ENCODE measurements around the gene VSTM2B. TPM values are rescaled to one million over a fixed set of nuclear protein-coding genes. Genes with fewer than 3 reads are reported as not detected.

Gene VSTM2B
- total RNA-seq, 1 experiment from 2014 or later = 0.31 TPM

DNA sequence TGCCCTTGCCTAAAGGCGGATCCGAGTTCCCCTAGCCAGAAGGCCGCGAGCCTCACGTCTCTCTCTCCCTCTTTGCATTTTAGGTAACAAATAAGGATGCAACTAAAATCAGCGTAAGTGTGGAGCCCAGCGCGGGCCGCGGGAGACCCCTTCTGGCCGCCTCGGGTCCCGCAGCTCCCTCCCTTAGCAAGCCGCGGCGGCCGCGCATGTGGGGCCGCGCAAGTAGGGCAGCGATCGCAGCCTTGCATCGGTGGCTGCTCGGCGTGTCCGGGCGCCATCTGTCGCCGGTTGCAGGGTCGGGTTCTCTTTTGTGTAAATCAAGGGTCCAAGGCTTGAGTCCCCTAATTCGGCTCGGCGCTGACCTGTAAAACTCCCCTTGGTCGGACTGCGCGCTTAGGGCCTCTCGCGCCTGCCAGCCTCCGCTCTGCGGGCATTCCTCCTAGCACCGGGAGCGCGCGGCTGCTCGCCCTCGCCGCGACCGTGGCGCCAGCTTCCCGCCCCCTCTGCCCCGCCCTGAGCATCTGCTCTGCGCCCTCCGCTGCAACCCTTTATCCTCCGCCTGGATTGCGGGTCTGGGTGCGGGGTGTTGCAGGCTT is 2.7 kb downstream of the VSTM2B start:
- peaks cover 0 to 4% (median 0%) of the 10 kb centered on the region in 3 experiments; a peak in 1 of 7 replicates for H3K36me3 Mint-ChIP-seq (ENCODE audit: insufficient read depth in 1 of 3, low read depth in 3 of 3)
- no peak overlapping the region for H3K18ac ChIP-seq (ENCODE audit: insufficient read length, low read depth, low read length)
- H3K4me1 ChIP-seq (ENCODE audit: insufficient read depth, low read length) = no peaks in the 10 kb centered on the region
- H4K91ac ChIP-seq (ENCODE audit: insufficient read length, low read depth, low read length) = no peak overlapping the region
- H3K79me2 ChIP-seq (ENCODE audit: insufficient read depth, low read length) = no peaks in the 10 kb centered on the region
- H3K9ac ChIP-seq (ENCODE audit: extremely low read depth, insufficient read length, low read length) = no peak overlapping the region
- H3K23ac ChIP-seq (ENCODE audit: insufficient read length, low read depth, low read length) = no peak overlapping the region
- no peak overlapping the region for H2BK20ac ChIP-seq (ENCODE audit: low read depth, low read length, poor library complexity, severe bottlenecking)
- H3K27ac ChIP-seq (ENCODE audit: insufficient read length, low read depth, low read length) = no peak overlapping the region
- no peaks in the 10 kb centered on the region for H3K9me3 ChIP-seq (ENCODE audit: control insufficient read depth, low read depth, low read length)
- H2BK15ac ChIP-seq (ENCODE audit: low read depth, low read length) = no peak overlapping the region
- H3K4me2 ChIP-seq (ENCODE audit: insufficient read depth, insufficient read length, low read length) = peak overlapping the region; percentile 30
- no peaks in the 10 kb centered on the region for H4K20me1 ChIP-seq (ENCODE audit: control insufficient read depth, insufficient read depth, insufficient read length)
- H3K23me2 ChIP-seq (ENCODE audit: insufficient read length, low read depth, low read length, poor library complexity, severe bottlenecking) = peaks cover 31% of the 10 kb centered on the region
- no peak overlapping the region for H3T11ph ChIP-seq (ENCODE audit: low read length)
- H2BK12ac ChIP-seq (ENCODE audit: insufficient read length, low read depth, low read length) = no peak overlapping the region
- H2AK5ac ChIP-seq (ENCODE audit: insufficient read length, low read length) = no peak overlapping the region
- TF ChIP-seq, protein P1, sequence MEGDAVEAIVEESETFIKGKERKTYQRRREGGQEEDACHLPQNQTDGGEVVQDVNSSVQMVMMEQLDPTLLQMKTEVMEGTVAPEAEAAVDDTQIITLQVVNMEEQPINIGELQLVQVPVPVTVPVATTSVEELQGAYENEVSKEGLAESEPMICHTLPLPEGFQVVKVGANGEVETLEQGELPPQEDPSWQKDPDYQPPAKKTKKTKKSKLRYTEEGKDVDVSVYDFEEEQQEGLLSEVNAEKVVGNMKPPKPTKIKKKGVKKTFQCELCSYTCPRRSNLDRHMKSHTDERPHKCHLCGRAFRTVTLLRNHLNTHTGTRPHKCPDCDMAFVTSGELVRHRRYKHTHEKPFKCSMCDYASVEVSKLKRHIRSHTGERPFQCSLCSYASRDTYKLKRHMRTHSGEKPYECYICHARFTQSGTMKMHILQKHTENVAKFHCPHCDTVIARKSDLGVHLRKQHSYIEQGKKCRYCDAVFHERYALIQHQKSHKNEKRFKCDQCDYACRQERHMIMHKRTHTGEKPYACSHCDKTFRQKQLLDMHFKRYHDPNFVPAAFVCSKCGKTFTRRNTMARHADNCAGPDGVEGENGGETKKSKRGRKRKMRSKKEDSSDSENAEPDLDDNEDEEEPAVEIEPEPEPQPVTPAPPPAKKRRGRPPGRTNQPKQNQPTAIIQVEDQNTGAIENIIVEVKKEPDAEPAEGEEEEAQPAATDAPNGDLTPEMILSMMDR (conservative IDR thresholded peaks at IDR 0.05) = peak; percentile 96
- H3K27me3 ChIP-seq (ENCODE audit: insufficient read depth, low read length) = peaks cover 58% of the 10 kb centered on the region
- H3K14ac ChIP-seq (ENCODE audit: insufficient read depth, low read length) = no peak overlapping the region
- H3K27me3 Mint-ChIP-seq (ENCODE audit: low read depth) = peaks cover 90% of the 10 kb centered on the region
- H3K56ac ChIP-seq (ENCODE audit: insufficient read length, low read depth, low read length) = no peak overlapping the region
- peaks cover 21 to 30% of the 10 kb centered on the region in 2 experiments for H3K4me1 Mint-ChIP-seq
- no peaks in the 10 kb centered on the region for H3K79me1 ChIP-seq (ENCODE audit: insufficient read depth, low read depth, low read length, poor library complexity, severe bottlenecking)
- H3K4ac ChIP-seq (ENCODE audit: low read depth, low read length) = no peak overlapping the region
- H3K9me3 Mint-ChIP-seq = peaks cover 6 to 8% of the 10 kb centered on the region in 2 experiments
- no peak overlapping the region for H2BK120ac ChIP-seq (ENCODE audit: low read depth, low read length, poor library complexity, severe bottlenecking)
- H4K8ac ChIP-seq (replicated peaks; ENCODE audit: insufficient read length, low read depth, low read length) = no peak overlapping the region
- no peak overlapping the region for H2AFZ ChIP-seq (ENCODE audit: low read length)
- H4K5ac ChIP-seq (ENCODE audit: insufficient read length, low read depth, low read length) = no peak overlapping the region
- DNase-seq = peak; percentile 87
- peak overlapping the region; percentile 60 to 84 for H3K4me3 Mint-ChIP-seq
- H3K27ac Mint-ChIP-seq = no peak overlapping the region
- H2BK5ac ChIP-seq (ENCODE audit: insufficient read length, low read length) = no peak overlapping the region
- WGBS (ENCODE audit: extremely low coverage, insufficient read length, low lambda C conversion rate) = no CpG with 5 or more reads among the region's 57 CpGs
